GM19397 (cell line): ENCODE measurements around the gene KLHL40.
"Not testable (repeated sequence)": the region's sequence is repeated elsewhere in the genome, so short reads cannot be mapped to it uniquely, and the experiment has no call there.

Experiments
- ATAC-seq: cut with Tn5 transposase; IDR thresholded peaks from one replicate; pipeline ENCODE4 v1.9.1; 2021; ENCODE audit warnings: mild to moderate bottlenecking, moderate library complexity; ENCODE audit not compliant: unreplicated experiment

Gene KLHL40

DNA sequence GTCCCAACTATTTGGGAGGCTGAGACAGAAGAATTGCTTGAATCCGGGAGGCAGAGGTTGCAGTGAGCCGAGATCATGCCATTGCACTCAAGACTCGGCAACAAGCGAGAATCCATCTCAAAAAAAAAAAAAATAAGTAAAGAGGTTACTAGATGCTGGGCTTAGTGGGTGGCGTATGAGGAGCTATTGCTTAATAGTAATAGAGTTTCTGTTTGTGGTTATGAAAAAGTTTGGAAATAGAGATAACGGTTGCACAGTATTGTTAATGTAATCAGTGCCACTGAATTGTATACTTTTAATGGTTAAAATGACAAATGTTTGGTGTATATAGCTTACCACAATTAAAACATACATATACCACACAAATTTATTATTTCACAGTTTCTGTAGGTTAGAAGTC, 32.0 kb downstream of the KLHL40 start:
- ATAC-seq: no peak

DNA sequence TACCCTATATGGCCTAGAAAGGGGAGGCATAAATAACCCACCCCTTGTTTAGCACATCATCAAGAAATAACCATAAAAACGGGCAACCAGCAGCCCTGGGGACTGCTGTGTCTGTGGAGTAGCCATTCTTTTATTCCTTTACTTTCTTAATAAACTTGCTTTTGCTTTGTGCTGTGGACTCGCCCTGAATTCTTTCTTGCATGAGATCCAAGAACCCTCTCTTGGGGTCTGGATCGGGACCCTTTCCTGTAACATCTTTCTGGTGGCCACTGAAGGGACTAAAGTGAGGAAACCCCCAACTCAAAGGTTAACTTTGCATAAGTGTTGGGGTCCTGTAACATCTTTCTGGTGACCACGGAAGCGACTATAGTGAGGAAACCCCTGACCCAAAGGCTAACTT, 33.0 kb downstream of the KLHL40 start:
- no peak for ATAC-seq

- ATAC-seq: no peak
Observed at GRCh38 chr3:42719002-42719401, 33.7 kb downstream of the KLHL40 start.

- no peak for ATAC-seq
Observed at GRCh38 chr3:42720126-42720525, 34.8 kb downstream of the KLHL40 start.

DNA sequence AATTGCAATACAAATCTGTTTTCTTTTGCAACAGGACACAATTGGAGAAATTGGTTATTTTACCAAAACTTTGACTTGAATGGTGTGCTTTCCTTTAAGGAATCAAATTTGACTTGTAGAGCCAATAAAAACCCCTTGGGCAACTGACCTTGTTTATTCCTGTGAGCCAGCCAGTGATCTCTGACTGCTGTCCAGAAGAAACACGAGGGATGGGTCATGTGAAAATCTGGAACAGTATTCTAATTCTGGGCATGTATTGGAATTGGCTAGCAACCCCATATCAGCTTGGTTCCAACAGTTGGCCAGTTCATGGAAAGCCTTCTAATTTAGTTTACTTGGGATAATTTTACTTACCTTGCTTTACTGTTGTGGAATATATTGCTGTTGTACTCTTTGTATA, 36.4 kb downstream of the KLHL40 start:
- no peak for ATAC-seq

DNA sequence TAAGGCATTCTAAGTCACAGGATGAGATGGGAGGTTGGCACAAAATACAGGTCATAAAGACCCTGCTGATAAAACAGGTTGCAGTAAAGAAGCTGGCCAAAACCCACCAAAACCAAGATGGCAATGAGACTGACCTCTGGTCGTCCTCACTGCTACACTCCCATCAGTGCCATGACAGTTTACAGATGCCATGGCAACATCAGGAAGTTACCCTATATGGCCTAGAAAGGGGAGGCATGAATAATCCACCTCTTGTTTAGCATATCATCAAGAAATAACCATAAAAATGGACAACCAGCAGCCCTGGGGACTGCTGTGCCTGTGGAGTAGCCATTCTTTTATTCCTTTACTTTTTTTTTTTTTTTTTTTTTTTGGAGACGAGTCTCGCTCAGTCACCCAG, 37.1 kb downstream of the KLHL40 start:
- not testable (repeated sequence) for ATAC-seq

DNA sequence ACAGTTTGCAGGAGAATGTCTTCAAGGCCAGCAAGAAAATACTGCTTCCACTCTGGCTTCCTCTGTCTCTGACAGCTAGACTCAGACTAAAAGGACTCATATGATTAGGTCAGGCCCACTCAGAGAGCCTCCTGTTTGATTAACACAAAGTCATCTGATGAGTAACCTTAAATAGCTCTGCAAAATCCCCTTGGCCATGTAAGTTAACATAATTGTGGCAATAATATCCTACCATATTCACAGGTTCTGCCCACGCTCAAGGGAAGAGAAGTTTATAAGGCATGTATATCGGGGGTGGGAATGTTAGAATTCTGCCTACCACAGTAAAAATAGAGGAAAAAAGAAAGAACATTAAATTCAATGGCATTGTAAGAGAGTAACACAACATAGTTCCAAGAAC, 37.9 kb downstream of the KLHL40 start:
- ATAC-seq: no peak

GRCh38 chr3:42725454-42725853, 40.1 kb downstream of the KLHL40 start:
- no peak for ATAC-seq

DNA sequence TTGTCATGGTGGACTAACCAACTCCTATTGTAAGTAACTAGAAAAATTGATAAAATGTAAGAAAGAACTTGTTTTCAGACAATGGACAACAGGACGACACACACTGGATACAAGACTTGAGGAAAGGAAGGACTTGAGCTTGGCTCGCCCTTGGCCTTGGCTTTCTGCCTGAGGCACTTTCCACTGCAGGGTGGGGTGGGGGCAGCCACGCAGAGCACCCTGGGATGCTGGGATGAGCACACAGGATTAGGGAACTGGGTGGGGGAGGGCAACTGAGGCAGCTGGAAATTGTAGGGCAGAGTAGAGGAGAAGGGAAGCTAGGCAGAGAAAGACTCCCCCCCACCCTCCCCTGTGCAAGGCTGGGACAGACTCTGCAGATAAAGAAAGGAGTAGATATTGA, 42.7 kb downstream of the KLHL40 start:
- ATAC-seq: no peak

- no peak for ATAC-seq
Observed at GRCh38 chr3:42728668-42729364, 43.5 kb downstream of the KLHL40 start.

- ATAC-seq: no peak
Observed at GRCh38 chr3:42729404-42730145, 44.2 kb downstream of the KLHL40 start.

DNA sequence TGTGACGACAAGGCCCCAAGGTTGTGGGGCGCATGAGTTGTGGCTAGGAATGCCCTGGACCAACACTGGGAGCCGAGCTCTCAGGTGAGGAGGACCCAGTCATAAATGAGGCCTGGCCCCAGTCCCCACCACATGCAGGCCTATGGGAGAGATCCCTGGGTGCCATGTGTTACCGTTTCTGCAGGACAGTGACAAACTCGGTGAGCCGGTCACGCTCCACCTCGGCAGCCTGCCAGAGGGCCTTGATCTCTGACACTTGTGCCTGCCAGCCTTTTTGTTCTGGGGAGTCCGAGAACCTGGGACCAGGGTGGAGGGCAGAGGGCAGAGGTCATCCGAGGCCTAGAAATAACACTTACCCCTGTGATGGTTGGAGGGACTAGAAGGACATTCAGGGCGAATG, 45.0 kb downstream of the KLHL40 start:
- no peak for ATAC-seq

GRCh38 chr3:42730706-42731420, 45.5 kb downstream of the KLHL40 start:
- ATAC-seq: no peak

GRCh38 chr3:42731476-42732195, 46.3 kb downstream of the KLHL40 start:
- ATAC-seq: no peak

- ATAC-seq: no peak
Observed at GRCh38 chr3:42732196-42732828, 47.0 kb downstream of the KLHL40 start.

- no peak for ATAC-seq
Observed at GRCh38 chr3:42732829-42733459, 47.6 kb downstream of the KLHL40 start.

DNA sequence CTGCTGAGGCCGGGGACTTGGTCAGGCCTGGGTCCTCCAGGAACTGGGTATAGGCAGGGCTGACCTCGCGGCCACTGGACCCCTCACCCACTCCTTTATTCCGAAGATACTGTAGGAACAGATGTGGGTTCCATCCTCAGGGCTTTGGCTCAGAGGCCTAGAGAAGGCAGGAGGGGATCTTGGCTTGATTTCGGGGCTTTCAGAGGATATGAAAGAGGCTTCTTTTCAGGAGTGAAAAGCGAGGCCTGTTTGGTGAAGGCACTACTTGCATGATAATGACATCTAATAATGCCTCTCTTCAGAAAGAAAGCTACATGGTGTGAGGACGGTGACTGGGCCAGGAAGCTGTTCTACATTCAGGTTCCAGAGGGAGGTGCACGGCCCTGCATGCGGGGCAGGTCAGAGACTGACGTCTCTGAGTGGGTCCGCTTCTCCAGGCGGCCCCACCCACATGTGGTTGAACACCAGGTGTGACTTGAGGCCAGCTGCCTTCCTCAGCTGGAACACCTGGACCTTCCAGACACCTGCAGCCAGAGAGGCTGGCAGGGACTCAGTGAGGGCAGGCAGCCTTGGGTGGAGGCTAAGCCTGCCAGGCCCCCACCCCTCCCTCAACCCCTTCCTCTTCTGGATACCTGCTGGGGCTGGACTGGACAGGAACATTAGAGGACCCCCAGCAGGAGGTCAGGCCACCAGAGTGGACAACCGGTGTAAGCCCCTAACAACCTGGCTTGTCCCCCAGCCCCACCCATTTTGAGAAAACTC, 48.3 kb downstream of the KLHL40 start:
- no peak for ATAC-seq

- ATAC-seq: no peak
Observed at GRCh38 chr3:42734263-42734860, 49.0 kb downstream of the KLHL40 start.

- no peak for ATAC-seq
Observed at GRCh38 chr3:42735019-42735418, 49.7 kb downstream of the KLHL40 start.
